Measurements from ENCODE around the gene ZNF555.
A peak's percentile ranks its signal among the peaks of the same experiment; 100 is the strongest.

The ZNF555 gene

GRCh38 chr19:2827840-2828489 lies 13.3 kb upstream of the ZNF555 start:
- H3K4me3 ChIP-seq (ENCODE audit: low read length), result no peak overlapping the region
- TF ChIP-seq CTCF (IDR thresholded peaks at IDR 0.05; ENCODE audit: insufficient read depth, low read depth, low read length, missing control alignments), result no peak
- DNase-seq (ENCODE audit: low read depth), result no peak

GRCh38 chr19:2834294-2834871 lies 6.9 kb upstream of the ZNF555 start:
- no peak overlapping the region for H3K4me3 ChIP-seq (ENCODE audit: low read length)
- DNase-seq (ENCODE audit: low read depth), result no peak
- TF ChIP-seq CTCF (IDR thresholded peaks at IDR 0.05; ENCODE audit: insufficient read depth, low read depth, low read length, missing control alignments), result no peak

DNA sequence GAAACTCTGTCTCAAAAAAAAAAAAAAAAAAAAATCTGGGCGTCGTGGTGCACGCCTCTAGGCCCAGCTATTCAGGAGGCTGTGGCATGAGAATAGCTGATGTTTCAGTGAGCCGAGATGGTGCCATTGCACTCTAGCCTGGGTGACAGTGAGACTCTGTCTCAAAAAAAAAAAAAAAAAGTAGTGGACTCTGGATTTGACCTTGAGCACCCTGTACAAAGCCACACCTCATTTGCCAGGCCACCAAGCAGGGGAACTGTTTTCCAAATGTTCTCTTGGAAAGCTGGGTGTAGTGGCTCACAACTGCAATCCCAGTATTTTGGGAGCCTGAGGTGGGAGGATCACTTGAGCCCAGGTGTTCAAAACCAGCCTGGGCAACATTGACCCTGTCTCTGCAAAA lies 3.8 kb upstream of the ZNF555 start:
- no peak for TF ChIP-seq CTCF (IDR thresholded peaks at IDR 0.05; ENCODE audit: insufficient read depth, low read depth, low read length, missing control alignments)
- no peak overlapping the region for H3K4me3 ChIP-seq (ENCODE audit: low read length)
- no peak for DNase-seq (ENCODE audit: low read depth)

- DNase-seq (ENCODE audit: low read depth), result no peak
- H3K4me3 ChIP-seq (ENCODE audit: low read length), result peak overlapping the region; percentile 75
- no peak for TF ChIP-seq CTCF (IDR thresholded peaks at IDR 0.05; ENCODE audit: insufficient read depth, low read depth, low read length, missing control alignments)
These were observed 740 bp downstream of the ZNF555 start for GRCh38 chr19:2841855-2842574.

- no peak overlapping the region for H3K4me3 ChIP-seq (ENCODE audit: low read length)
- no peak for TF ChIP-seq CTCF (IDR thresholded peaks at IDR 0.05; ENCODE audit: insufficient read depth, low read depth, low read length, missing control alignments)
- no peak for DNase-seq (ENCODE audit: low read depth)
These were observed 3.8 kb downstream of the ZNF555 start for GRCh38 chr19:2845107-2845506.

DNA sequence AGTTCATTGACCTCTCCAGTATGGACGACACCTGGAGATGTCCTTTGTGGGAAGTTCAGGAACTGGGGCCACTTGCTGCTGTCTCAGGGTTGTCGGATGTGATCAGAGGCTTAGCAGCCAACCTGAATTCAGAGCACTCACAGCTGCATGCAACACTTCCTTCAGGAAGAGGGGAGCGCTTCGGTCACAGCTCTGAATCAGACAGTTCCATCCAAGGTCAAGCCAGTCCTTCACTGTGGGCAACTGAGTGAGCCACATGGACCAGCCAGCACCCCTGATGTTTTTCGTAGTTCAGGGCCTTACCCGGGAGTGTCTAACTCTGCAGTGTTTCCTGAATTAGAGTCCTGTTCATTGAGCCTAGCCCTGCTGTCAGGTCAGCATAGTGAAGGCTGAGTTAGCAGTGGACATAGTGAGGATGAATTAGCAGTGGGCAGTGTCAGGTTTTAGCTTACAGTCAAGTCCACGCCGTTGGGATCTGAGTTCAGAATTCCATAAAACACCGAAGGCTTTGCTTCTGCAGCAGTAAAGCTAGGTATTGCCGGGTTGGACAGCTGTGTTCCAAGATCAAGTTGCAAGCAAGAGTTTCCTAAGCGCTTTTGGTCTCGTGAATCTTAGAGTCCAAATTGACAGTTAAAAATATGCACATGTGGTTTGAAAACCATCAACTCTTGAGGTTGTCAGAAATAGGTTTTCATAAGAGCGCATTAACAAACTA lies 5.1 kb downstream of the ZNF555 start:
- H3K4me3 ChIP-seq (ENCODE audit: low read length), result no peak overlapping the region
- no peak for TF ChIP-seq CTCF (IDR thresholded peaks at IDR 0.05; ENCODE audit: insufficient read depth, low read depth, low read length, missing control alignments)
- DNase-seq (ENCODE audit: low read depth), result no peak

All from epithelial cell of esophagus (primary cell).